GM19035 (cell line): ENCODE data around the gene ATAT1.
"Not testable (repeated sequence)": the region's sequence is repeated elsewhere in the genome, so short reads cannot be mapped to it uniquely, and the experiment has no call there.

Source experiments
- ATAC-seq: cut with Tn5 transposase; IDR thresholded peaks from one replicate; pipeline ENCODE4 v1.9.1; 2021; ENCODE audit not compliant: unreplicated experiment

Gene ATAT1

DNA sequence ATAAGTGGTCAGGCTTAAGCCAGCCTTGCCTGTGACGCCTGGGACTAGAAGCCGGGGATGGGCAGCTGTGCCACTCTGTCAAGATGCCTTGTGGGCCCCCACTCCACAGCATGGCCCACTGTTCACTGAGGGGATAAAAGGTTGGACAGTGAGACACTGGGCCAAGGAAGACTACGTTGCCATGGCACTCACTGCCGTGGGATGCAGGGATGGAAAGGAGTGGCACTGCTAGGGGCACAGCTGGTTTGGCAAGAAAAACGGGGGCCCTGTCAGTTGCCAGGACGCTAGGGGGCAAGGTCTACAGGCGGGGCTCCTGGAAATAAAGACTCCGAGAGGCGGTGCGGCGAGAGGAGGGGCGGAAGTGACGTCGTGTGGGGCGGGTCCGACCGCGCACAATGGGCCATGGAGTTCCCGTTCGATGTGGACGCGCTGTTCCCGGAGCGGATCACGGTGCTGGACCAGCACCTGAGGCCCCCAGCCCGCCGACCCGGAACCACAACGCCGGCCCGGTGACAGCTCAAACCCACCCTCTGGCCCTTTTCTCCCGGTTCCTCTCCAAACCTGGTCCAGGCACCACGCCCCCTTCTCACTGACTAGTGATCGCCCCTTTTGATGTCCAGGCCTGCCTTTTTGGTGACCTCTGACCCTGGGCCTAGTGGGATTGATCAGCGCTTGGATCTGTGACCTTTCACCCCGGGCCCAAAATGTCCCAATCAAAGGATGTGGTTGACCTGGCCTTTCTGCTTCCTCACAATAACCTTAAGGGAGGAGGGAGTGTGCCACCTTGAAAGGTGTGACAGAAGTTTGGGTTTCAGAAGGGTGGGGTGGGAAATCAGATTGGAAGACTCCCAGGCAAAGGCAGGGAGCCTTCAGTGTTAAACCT lies at the start of gene ATAT1:
Gene ATAT1, plus strand, starts transcription at position 391 of the 883 bp plus-strand sequence.
- peak; percentile 80 for ATAC-seq

- no peak for ATAC-seq
These were observed 48.6 kb upstream of the ATAT1 start for GRCh38 chr6:30578051-30578450.

DNA sequence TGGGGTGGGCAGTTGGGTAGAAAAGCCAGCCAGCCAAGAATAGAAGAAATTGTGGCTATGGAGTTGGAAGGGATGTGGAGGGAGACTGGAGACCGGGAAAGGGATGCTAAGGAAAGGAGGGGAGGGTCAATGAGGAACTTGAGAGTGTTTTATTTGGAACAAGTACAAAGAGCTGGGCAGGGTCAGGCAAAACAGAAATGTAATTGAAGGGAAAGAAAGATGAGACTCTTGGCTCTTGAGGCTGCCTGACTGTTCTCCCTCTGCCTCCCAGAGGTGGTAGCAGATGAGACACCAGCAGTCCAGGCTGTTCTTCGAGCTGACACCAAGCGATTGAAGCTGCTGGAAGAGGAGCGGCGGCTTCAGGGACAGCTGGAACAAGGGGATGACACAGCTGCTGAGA lies 42.8 kb upstream of the ATAT1 start:
- no peak for ATAC-seq

DNA sequence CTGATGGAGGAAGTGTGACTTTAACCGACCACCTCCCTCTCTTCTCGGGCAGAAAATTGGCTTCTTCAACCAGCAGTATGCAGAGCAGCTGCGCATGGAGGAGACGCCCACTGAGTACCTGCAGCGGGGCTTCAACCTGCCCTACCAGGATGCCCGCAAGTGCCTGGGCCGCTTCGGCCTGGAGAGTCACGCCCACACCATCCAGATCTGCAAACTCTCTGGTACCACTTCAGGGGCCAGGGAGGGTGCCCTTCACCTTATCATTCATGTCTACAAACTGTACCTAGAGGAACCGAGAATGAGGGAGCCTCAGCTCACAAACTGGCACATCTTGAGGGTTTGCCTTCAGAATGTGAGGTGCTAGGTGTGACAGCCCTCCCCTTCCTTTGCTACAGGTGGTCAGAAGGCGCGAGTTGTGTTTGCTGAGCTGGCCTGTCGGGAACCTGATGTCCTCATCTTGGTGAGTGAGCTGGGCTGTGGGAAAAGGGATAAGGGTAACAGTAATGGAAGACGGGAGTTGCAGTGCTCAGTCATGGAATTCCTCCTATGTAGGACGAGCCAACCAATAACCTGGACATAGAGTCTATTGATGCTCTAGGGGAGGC lies 36.8 kb upstream of the ATAT1 start:
- no peak for ATAC-seq

GRCh38 chr6:30590509-30590908 lies 36.2 kb upstream of the ATAT1 start:
- ATAC-seq = no peak

DNA sequence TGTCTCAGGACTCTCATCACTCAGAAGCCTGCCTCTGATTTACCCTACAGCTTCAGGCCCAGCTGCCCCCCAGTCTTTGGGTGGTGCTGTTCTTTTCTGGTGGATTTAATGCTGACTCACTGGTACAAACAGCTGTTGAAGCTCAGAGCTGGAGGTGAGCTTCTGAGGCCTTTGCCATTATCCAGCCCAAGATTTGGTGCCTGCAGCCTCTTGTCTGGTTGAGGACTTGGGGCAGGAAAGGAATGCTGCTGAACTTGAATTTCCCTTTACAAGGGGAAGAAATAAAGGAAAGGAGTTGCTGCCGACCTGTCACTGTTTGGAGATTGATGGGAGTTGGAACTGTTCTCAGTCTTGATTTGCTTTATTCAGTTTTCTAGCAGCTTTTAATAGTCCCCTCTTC lies 35.7 kb upstream of the ATAT1 start:
- ATAC-seq = no peak

- no peak for ATAC-seq
These were observed 34.4 kb upstream of the ATAT1 start for GRCh38 chr6:30592287-30592686.

DNA sequence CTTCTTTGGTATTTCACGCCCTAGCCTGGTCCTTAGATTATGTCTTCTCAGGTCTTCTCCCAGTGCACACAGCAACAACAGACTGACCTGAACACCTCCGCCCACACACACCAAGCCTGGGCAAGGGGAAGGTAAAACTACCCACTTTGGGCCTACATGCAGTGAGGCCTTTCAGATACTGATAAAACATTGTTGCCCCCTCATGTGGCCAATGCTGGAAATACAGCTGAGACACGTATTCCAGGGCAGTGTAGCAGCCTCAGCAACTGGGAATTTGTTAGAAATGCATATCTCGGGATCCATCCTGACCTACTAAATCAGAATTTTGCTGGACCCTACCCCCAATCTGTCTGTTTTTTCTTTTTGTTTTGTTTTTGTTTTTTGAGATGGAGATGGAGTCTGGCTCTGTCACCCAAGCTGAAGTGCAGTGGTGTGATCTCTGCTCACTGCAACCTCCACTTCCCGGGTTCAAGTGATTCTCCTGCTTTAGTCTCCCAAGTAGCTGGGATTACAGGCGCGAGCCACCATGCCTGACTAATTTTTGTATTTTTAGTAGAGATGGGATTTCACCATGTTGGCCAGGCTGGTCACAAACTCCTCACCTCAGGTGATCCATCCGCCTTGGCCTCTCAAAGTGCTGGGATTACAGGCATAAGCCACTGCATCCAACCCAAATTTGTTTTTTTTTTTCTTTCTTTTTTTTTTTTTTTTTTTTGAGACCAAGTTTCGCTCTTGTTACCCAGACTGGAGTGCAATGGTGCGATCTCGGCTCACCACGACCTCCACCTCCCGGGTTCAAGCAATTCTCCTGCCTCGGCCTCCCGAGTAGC lies 29.1 kb upstream of the ATAT1 start:
- ATAC-seq = not testable (repeated sequence)

DNA sequence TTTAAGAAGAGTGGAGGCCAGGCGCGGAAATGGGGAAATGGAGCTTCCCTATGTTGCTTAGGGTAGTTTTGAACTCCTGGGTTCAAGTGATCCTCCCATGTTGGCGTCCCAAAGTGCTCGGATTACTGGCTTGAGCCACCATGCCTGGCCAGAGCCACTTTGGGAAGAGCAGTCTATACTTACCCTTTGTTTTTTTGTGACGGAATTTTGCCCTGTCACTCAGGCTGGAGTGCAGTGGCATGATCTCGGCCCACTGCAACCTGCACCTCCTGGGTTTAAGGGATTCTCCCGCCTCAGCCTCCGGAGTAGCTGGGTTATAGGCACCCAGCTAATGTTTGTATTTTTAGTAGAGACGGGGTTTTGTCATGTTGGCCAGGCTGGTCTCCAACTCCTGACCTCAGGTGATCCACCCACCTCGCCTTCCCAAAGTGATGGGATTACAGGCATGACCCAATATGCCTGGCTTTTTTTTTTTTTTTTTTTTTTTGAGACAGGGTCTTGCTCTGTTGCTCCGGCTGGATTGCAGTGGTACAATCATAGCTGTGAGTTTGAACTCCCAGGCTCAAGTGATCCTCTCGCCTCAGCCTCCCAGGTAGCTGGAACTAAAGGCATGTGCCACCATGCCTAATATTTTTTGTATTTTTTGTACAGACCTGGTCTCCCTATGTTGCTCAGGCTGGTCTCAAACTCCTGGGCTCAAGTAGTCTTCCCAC lies 27.6 kb upstream of the ATAT1 start:
- ATAC-seq = no peak

DNA sequence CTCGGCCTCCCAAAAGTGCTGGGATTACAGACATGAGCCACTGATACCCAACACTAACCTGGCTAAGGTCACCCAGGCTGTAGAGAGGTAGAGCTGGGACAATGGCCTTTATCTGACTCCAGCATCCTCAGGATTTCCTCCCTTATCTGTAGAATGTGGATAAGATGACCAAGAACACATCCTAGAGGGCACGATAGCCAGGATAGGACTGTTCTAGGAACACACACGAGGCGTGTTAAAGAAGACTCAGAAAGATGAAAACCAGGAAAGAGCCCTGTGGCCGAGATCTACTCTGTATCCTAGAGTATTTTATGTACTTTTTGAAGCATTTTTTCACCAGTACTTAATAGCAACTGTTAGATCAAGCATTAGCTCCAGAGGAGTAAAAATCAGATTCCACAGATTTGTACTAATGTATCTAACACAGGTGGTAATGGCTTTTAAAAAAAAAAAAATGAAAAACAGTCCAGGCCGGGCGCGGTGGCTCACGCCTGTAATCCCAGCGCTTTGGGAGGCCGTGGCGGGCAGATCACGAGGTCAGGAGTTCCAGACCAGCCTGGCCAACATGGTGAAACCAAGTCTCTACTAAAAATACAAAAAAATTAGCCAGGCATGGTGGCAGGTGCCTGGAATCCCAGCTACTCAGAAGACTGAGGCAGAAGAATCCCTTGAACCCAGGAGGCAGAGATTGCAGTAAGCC lies 26.9 kb upstream of the ATAT1 start:
- ATAC-seq = no peak

GRCh38 chr6:30600451-30600961 lies 26.2 kb upstream of the ATAT1 start:
- ATAC-seq = no peak

DNA sequence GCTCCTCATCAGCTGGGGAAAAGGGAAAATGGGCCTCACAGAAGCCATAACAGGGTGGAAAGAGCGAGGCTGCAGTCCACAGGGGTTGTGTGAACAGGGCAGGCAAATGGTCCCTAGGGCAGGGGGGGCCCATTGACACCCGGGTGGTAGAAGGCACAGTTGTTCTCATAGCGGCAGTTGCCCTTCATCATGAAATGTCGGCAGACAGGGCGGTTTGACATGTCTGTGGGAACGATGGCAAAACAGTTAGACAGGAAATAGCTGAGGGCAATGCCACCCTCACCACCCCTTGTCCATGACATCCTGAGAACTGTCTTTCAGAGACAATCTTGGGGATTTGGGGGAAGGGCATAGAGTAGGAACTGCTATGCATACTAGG lies 25.2 kb upstream of the ATAT1 start:
- no peak for ATAC-seq

DNA sequence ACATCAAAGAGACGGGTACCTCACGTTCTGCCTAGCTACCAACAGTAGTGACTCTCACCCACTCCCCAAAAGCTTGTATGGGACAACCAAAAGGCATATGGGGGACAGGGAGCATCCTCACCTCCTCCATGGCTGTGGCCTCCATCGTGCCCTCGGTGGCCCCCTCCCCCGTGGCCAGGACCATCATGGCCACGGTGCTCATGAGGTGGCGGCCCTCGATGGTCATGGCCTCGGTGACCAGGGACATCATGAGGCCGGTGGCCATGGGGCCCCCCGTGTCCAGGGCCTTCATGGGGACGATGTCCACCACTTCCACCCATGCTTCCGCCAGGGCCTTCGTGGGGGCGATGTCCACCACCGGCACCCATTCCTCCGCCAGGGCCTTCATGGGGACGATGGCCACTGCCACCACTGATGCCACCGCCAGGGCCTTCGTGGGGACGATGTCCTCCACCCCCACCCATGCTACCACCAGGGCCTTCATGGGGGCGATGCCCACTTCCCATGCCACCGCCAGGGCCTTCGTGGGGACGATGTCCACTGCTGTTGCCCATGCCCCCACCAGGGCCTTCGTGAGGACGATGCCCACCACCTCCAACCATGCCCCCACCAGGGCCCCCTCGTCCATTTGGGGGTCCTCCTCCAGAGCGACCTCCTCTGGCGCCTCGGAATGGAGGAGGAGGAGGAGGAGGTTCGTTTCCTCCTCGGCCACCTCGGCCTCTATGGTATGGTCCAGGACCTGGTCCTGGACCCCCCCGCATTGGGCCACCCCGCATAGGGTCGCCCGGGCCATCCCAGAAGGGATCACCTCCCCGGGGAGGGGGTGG lies 24.6 kb upstream of the ATAT1 start:
- no peak for ATAC-seq

GRCh38 chr6:30603961-30604360 lies 22.7 kb upstream of the ATAT1 start:
- no peak for ATAC-seq

DNA sequence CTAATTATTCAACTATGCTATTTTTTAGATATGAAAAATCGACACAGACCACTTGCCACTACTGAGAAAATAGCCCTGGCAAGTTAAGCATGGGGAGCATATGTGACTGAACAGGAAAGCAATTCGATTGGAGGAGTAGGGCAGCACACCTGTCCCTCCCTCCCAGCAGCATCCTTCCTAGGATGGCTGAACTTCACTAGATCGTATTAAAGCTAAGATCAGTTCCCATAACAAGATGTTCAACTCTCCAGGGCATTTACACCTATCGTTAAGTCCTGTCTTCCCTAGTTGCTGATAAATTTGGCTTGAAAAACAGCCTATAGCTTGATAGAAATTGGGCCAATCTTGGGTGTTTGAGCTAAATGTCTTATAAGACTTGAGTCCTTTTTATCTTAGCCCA lies 16.6 kb upstream of the ATAT1 start:
- no peak for ATAC-seq

DNA sequence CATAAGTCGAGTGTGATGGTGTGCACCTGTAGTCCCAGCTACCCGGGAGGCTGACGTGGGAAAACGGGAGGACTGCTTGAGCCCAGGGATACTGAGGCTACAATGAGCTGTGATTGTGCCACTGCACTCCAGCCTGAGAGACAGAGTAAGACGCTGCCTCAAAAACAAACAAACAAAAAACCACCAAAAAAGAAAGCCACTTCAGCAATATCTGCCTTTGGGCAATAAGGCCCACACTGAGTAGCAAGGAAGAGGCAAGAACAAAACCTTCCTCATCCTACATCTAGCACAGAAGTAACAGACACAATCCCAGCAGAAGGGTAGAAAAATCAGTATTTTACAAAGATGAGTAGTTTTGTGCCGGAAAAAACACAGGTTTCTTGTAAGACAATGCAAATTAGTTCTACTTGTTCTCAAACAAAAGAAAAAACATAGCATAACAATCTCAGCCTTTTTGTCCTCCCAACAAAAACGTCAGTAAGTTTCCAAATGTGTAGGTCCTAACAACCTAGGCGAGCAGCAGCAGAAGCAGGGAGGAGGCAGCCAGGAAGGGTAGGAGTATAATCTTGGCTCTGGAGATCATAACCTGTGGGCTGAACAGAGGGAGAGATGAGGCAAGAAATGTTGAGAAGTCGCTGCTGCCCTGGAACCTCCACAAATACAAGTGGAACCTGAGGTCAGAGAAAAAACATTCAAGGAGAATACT lies 15.4 kb upstream of the ATAT1 start:
- ATAC-seq = no peak

- ATAC-seq = no peak
These were observed 14.8 kb upstream of the ATAT1 start for GRCh38 chr6:30611856-30612194.

DNA sequence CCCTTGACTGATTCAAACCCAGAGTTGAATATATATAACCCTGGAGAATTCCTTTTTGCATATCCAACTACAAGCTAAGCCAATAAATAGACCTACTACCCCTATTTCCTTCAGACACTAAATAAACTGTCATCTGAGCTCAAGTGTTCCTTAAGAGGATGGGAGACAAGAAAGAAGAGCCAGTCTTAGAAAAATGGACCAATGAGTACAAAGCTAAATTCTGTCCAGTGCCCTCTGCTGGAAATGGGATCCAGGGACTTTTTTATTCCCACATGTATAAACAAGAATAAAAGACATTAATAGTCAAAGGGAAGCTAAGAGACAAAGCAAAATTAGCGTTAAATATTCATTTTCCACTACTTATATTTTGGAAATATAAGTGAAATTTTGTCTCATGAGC lies 14.5 kb upstream of the ATAT1 start:
- ATAC-seq = no peak

DNA sequence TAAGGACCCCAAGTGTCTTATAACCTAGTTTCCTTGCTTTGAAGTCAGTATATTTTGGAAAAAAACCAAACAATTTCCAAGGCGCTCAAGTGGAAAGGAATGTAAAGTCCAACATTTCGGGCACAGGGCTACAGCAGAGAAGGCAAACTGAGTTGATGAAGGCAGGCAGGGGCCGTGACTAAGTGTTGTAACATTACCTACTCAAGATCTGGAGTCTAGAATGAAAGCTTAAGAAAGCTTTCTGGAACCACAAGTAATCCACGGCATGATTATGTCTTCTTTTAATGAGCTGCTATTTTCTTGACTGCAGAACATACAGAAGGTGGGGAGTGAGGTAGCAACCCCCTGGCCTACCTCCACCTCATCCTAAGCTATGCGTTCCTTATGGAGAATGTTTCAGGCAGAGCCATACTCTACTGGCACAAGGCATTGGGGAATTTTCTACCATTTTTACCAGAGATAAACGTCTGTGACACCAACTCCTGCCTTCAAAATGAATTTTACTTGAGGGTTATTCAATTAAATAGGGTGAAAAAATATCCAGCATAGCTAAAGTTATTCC lies 13.9 kb upstream of the ATAT1 start:
- ATAC-seq = no peak
